B cell (primary cell): ENCODE results near the gene ESRRA. TPM values are rescaled to one million over a fixed set of nuclear protein-coding genes. Genes with fewer than 3 reads are reported as not detected.

Experiments used
- ATAC-seq: fragments of 200-7000 bp; cut with Tn5 transposase; one replicate; pipeline ENCODE4 v1.10.0; 2021; ENCODE audit warnings: low read depth, mild to moderate bottlenecking, moderate number of reproducible peaks, moderate library complexity
- CTCF ChIA-PET: fragments of 350-600 bp; sonication (Branson Sonifier 250); formaldehyde crosslinking; loops from one replicate; lab custom pipeline; 2021; ENCODE audit warnings: antibody characterized with exemption, inconsistent platforms; lab: Charles Lee
- POLR2A ChIA-PET: fragments of 350-600 bp; sonication (Branson Sonifier 250); formaldehyde crosslinking; loops from one replicate; lab custom pipeline; 2021; ENCODE audit warnings: antibody characterized with exemption; lab: Charles Lee
- DNase-seq: peaks from one replicate; pipeline ENCODE4 v3.0.0; 2013
- H2AFZ ChIP-seq: 2 replicates; pipeline ENCODE4 v1.6.1; 2012; ENCODE audit warnings: mild to moderate bottlenecking, low read depth, low read length; ENCODE audit not compliant: insufficient read depth, poor library complexity, severe bottlenecking
- H3K27ac ChIP-seq, 2 donors: 1 replicate in 1 of 2; 2 replicates in 1 of 2; pipeline ENCODE4 v1.5.1; 2012 to 2013; ENCODE audit warnings: low read length in 2 of 2, mild to moderate bottlenecking in 2 of 2, moderate library complexity in 1 of 2
- H3K27me3 ChIP-seq, 4 experiments: fragments of 200-600 bp in 1 of 4; sonication (generic) in 1 of 4; replicated peaks in 1 of 4; 1 replicate in 2 of 4; 2 replicates in 2 of 4; pipeline versions ENCODE4 v1.6.1 to v1.7.0; 2013 to 2016; ENCODE audit warnings: low read length in 3 of 4, mild to moderate bottlenecking in 2 of 4, mixed read lengths in 1 of 4, moderate library complexity in 1 of 4; ENCODE audit not compliant: insufficient read depth in 4 of 4, control insufficient read depth in 3 of 4; ENCODE audit errors: control extremely low read depth in 1 of 4
- H3K36me3 ChIP-seq, 2 experiments: replicated peaks in 1 of 2; 1 replicate in 1 of 2; 2 replicates in 1 of 2; pipeline versions ENCODE4 v1.6.1 to v1.7.1; 2013; ENCODE audit warnings: low read length in 1 of 2; ENCODE audit not compliant: insufficient read depth in 2 of 2, control insufficient read depth in 1 of 2; ENCODE audit errors: control extremely low read depth in 1 of 2, extremely low read depth in 1 of 2
- H3K4me1 ChIP-seq, 2 donors: fragments of 200-600 bp in 1 of 2; sonication (generic) in 1 of 2; 1 replicate in 1 of 2; 2 replicates in 1 of 2; pipeline versions ENCODE4 v1.5.1 to v1.6.1; 2013 to 2017; ENCODE audit warnings: low read length in 2 of 2; ENCODE audit not compliant: control insufficient read depth in 2 of 2, insufficient read depth in 2 of 2
- H3K4me2 ChIP-seq: replicated peaks from 2 replicates; pipeline ENCODE3; 2012; ENCODE audit warnings: mild to moderate bottlenecking, low read depth, low read length; ENCODE audit not compliant: poor library complexity, severe bottlenecking
- H3K4me3 ChIP-seq, 5 experiments: fragments of 200-600 bp in 1 of 5; sonication (generic) in 1 of 5; 1 replicate in 3 of 5; 2 replicates in 2 of 5; pipeline versions ENCODE4 v1.5.1 to v1.7.0; 2011 to 2016; ENCODE audit warnings: low read length in 4 of 5, mild to moderate bottlenecking in 4 of 5, low read depth in 2 of 5, control low read depth in 1 of 5, moderate library complexity in 1 of 5; ENCODE audit not compliant: insufficient read depth in 1 of 5; ENCODE audit errors: control extremely low read depth in 1 of 5, extremely low read depth in 1 of 5
- H3K79me2 ChIP-seq: fragments of 200-600 bp; sonication (generic); one replicate; pipeline ENCODE4 v1.6.0; 2016; ENCODE audit warnings: low read length; ENCODE audit not compliant: control insufficient read depth, insufficient read depth
- H3K9ac ChIP-seq: fragments of 200-600 bp; sonication (generic); 2 replicates; pipeline ENCODE4 v1.6.1; 2017; ENCODE audit warnings: mild to moderate bottlenecking, low read length, moderate library complexity
- H3K9me3 ChIP-seq, 3 donors: one replicate each; pipeline versions ENCODE4 v1.6.1 to v1.7.1; 2013; ENCODE audit warnings: low read length in 2 of 3; ENCODE audit not compliant: control insufficient read depth in 2 of 3, insufficient read depth in 1 of 3; ENCODE audit errors: control extremely low read depth in 1 of 3
- H4K20me1 ChIP-seq: 2 replicates; pipeline ENCODE4 v1.6.0; 2012; ENCODE audit warnings: mild to moderate bottlenecking, low read length; ENCODE audit not compliant: insufficient read depth, control insufficient read depth, poor library complexity, severe bottlenecking
- H3K27ac Mint-ChIP-seq: one replicate; pipeline ENCODE4 v1.8.0; 2021; ENCODE audit warnings: mixed read lengths
- H3K27me3 Mint-ChIP-seq: one replicate; pipeline ENCODE4 v1.8.0; 2021; ENCODE audit warnings: mixed read lengths
- H3K4me1 Mint-ChIP-seq: one replicate; pipeline ENCODE4 v1.8.0; 2021; ENCODE audit warnings: mixed read lengths
- H3K4me3 Mint-ChIP-seq: one replicate; pipeline ENCODE4 v1.8.0; 2021; ENCODE audit warnings: mixed read lengths
- H3K9me3 Mint-ChIP-seq: one replicate; pipeline ENCODE4 v1.8.0; 2022; ENCODE audit warnings: mixed read lengths; ENCODE audit not compliant: insufficient read depth
- CTCF ChIP-seq: fragments of 200-600 bp; IDR thresholded peaks from one replicate; pipeline ENCODE4 v1.8.0; 2022; ENCODE audit warnings: antibody characterized with exemption, mild to moderate bottlenecking
- EZH2 ChIP-seq: IDR thresholded peaks from 2 replicates; pipeline ENCODE4 v1.6.1; 2012; ENCODE audit warnings: borderline replicate concordance, low read depth, mild to moderate bottlenecking, moderate library complexity, low read length; ENCODE audit not compliant: insufficient read depth, poor library complexity, severe bottlenecking
- WGBS: methylation state at CpG from one replicate; pipeline ENCODE4 v1.1.5; 2013; ENCODE audit warnings: missing lambda C conversion rate; ENCODE audit not compliant: insufficient coverage; 5-methylcytosine and 5-hydroxymethylcytosine counted together
- intact Hi-C: fragments of 100-400 bp; cut with micrococcal nuclease; formaldehyde crosslinking; loops from one replicate; pipeline ENCODE4 v1.10.0; 2022
- polyA plus RNA-seq: library from polyadenylated mRNA; depleted of rRNA; stranded (reverse); fragments of >200 nt; gene quantifications from 2 replicates; pipeline ENCODE4 v1.2.3, GENCODE V29; 2012
- total RNA-seq, 2 donors: library from RNA; stranded (reverse); fragments of 120-200 nt in 1 of 2; gene quantifications; 1 replicate in 1 of 2; 2 replicates in 1 of 2; pipeline versions ENCODE4 v1.2.3 to v1.2.4, GENCODE V29; 2013 to 2022

ESRRA gene
- total and polyA plus RNA-seq, 2 donors (not counting 1 experiment from before 2014, with no cell fraction given) = 16.3 to 39.6 TPM

GRCh38 chr11:64276653-64277431, 28.5 kb upstream of the ESRRA start:
- Histone ChIP-seq H2AFZ (no peak overlapping the region), H3K4me2 (no peak overlapping the region), H3K27me3 (no peaks in the 10 kb centered on the region), H3K36me3 (peaks cover 0 to 13% of the 10 kb centered on the region in 2 experiments), H3K9ac (no peak overlapping the region), H4K20me1 (no peaks in the 10 kb centered on the region), H3K4me3 (no peak overlapping the region), H3K9me3 (no peaks in the 10 kb centered on the region), H3K27ac (no peak overlapping the region), H3K79me2 (peaks cover 3% of the 10 kb centered on the region), H3K4me1 (peaks cover 2 to 3% of the 10 kb centered on the region in 2 donors)
- Mint-ChIP-seq H3K4me3 (no peak overlapping the region), H3K27ac (no peak overlapping the region), H3K9me3 (no peaks in the 10 kb centered on the region), H3K4me1 (peaks cover 2% of the 10 kb centered on the region), H3K27me3 (no peaks in the 10 kb centered on the region)
- WGBS = 96% methylated on average over 13 of the region's 17 CpGs
- intact Hi-C loops = no loop called here
- CTCF ChIA-PET = interaction anchor here (0.7 to 2.1 kb wide), 5 partner anchors 24 to 72 kb away, joined by 3 to 10 read pairs (median 4); partner anchors contain the start of genes CATSPERZ and ESRRA
- DNase-seq (no peak), ATAC-seq (no peak)
- TF ChIP-seq CTCF (no peak), EZH2 (no peak)
- POLR2A ChIA-PET = interaction anchor here (0.6 to 1.2 kb wide), 2 partner anchors 8 to 31 kb away, joined by 3 read pairs; no protein-coding TSS in a partner anchor
